ENCODE measurements around the gene PKP3. TPM values are rescaled to one million over a fixed set of nuclear protein-coding genes. Genes with fewer than 3 reads are reported as not detected.

Gene PKP3
- total and polyA plus RNA-seq, 3 donors from 2014 or later, result 1.2 to 3.1 (median 1.6) TPM

DNA sequence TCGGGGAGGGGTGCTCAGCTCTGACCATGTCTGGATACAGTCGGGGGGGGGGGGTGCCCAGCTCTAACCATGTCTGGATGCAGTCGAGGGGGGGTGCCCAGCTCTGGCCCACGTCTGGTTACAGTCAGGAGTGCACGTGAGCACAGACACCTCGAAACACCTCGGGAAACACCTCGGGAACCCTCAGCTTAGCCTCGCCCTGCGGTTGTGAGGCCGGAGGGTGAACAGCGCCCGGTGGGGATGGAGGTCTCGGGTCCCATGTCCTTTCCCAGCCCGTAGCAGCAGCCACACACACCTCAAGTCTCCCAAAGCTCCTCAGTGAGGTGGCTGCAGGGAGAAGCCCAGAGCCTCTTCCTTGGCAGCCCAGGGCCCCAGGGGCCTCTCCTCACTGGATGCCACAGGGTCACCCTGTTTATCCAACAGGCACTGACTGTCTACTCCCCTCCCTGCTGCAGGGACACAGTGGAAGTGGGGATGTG lies 18.7 kb downstream of the PKP3 start:
- intact Hi-C loops (cut with DNase I; ENCODE audit: low total_unique reads), result no loop called here
- H3K9me3 ChIP-seq, result no peaks in the 10 kb centered on the region
- TF ChIP-seq CTCF (IDR thresholded peaks at IDR 0.05) (no peak), POLR2A (IDR thresholded peaks at IDR 0.05) (no peak)

DNA sequence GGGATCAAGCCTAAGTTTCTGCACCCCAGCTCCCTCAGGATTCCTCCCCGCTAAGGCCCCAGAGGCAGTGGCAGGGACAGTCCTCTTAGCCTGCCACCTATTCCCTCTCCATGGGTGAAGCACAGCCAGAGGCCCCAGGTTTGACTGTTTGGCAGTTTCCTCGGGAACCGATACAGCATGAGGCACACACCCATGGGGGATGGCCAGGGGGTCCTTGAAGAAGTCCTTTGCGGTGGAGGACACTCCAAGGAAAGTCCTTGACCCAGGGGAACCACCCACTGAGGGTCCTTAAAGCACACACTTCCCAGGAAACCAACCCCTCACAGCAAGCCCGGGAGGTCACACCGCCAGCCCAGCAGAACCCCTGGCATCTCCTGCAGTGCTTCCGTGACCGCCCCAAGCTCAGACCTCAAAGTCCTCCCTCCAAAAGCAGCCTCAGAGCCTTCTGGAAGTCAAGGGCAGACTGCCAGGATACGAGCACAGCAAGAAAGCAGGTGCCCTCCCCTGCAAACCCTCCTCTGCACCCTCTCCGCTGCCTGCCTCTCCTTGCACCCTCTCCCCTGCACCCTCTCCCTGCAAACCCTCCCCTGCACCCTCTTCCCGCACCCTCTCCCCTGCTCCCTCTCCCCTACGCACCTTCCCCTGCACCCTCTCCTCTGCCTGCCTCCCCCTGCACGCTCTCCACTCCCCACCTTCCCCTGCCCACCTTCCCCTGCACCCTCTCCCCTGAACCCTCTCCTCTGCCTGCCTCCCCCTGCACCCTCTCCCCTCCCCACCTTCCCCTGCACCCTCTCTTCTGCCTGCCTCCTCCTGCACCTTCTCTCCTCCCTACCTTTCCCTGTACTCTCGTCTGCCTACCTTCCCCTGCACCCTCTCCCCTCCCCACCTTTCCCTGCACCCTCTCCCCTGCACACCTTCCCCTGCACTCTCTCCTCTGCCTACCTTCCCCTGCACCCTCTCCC lies 19.4 kb downstream of the PKP3 start:
- Histone ChIP-seq H3K9me3 (no peaks in the 10 kb centered on the region), H3K4me3 (no peak overlapping the region), H3K27me3 (no peaks in the 10 kb centered on the region), H3K4me1 (peaks cover 3% of the 10 kb centered on the region), H3K36me3 (ENCODE audit: low read depth, missing control alignments) (no peaks in the 10 kb centered on the region), H3K27ac (no peak overlapping the region)
- TF ChIP-seq POLR2A (IDR thresholded peaks at IDR 0.05) (no peak), CTCF (IDR thresholded peaks at IDR 0.05) (no peak)
- intact Hi-C loops (cut with DNase I; ENCODE audit: low total_unique reads), result no loop called here
- WGBS, 2 donors, result 46 to 61% methylated on average over 6 to 14 of the region's 14 CpGs
- DNase-seq, result no peak

More for the DNA sequence above, 18.7 kb downstream of the PKP3 start:
- Histone ChIP-seq H3K4me3 (no peak overlapping the region), H3K27ac (no peak overlapping the region), H3K36me3 (ENCODE audit: low read depth, missing control alignments) (no peaks in the 10 kb centered on the region), H3K4me1 (peaks cover 3% of the 10 kb centered on the region), H3K27me3 (no peaks in the 10 kb centered on the region)
- 80 to 83% methylated on average over 3 to 15 of the region's 15 CpGs for WGBS, 2 donors
- DNase-seq, result no peak

DNA sequence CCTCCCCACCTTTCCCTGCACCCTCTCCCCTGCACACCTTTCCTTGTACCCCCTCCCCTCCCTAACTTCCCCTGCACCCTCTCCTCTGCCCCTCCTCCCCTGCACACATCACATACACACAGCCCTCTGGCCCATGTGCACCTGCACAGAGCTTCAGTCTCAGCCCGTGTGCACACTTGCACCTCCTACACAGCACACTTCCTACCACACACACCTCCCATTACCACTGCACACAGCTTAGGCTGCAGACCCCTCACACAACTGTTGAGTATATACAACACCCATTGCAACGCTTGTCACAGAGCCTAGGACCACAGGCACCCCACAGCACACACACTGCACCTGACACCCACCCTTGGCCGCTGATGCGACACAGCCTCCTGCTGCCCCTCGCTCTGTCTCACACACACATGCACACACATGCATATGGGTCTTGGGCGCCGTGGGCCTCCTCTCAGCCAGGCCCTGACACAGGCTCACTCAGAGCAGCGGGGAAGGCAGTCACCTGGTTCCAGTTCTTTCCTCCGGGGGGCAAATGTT lies 20.4 kb downstream of the PKP3 start:
- H3K27ac ChIP-seq, result no peak overlapping the region
- WGBS, 2 donors, result 69 to 78% methylated on average over 4 to 9 of the region's 9 CpGs
- no peak for DNase-seq
- no peak overlapping the region for H3K4me3 ChIP-seq
- intact Hi-C loops (cut with DNase I; ENCODE audit: low total_unique reads), result no loop called here
- TF ChIP-seq CTCF (IDR thresholded peaks at IDR 0.05), result no peak
- TF ChIP-seq POLR2A (IDR thresholded peaks at IDR 0.05), result no peak
- no peaks in the 10 kb centered on the region for H3K36me3 ChIP-seq (ENCODE audit: low read depth, missing control alignments)
- peaks cover 3% of the 10 kb centered on the region for H3K4me1 ChIP-seq
- H3K9me3 ChIP-seq, result no peaks in the 10 kb centered on the region
- H3K27me3 ChIP-seq, result no peaks in the 10 kb centered on the region

DNA sequence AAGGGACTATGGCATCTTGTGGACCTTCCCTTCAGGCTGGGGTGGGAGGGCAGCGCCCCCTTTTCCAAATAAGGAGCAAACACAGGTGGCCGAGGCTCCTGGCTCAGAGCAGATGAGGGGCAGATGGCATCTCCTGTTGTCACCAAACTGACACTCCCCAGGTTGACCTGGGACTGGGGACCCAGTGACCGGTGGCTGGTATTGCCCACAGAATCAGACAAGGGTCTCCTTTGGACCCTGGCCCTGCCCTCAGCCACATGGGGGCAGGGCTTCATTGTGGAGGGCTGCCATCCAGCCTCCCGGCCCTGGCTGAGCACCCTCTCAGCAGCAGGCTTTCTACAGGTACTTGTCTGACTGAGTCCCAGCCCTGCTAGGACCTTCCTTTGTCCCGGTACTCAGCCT lies 21.6 kb downstream of the PKP3 start:
- Histone ChIP-seq H3K27ac (no peak overlapping the region), H3K4me3 (no peak overlapping the region), H3K27me3 (no peaks in the 10 kb centered on the region), H3K9me3 (no peaks in the 10 kb centered on the region), H3K36me3 (ENCODE audit: low read depth, missing control alignments) (no peaks in the 10 kb centered on the region), H3K4me1 (peaks cover 3% of the 10 kb centered on the region)
- WGBS, 2 donors, result 72 to 75% methylated on average over 2 to 5 of the region's 5 CpGs
- intact Hi-C loops (cut with DNase I; ENCODE audit: low total_unique reads), result no loop called here
- TF ChIP-seq POLR2A (IDR thresholded peaks at IDR 0.05) (no peak), CTCF (IDR thresholded peaks at IDR 0.05) (no peak)
- DNase-seq, result no peak

Measured in testis (tissue), 3 donors.